ENCODE measurements around the gene CBL. TPM values are rescaled to one million over a fixed set of nuclear protein-coding genes. Genes with fewer than 3 reads are reported as not detected.
A peak's percentile ranks its signal among the peaks of the same experiment; 100 is the strongest.

CBL gene
- total and polyA plus RNA-seq, 2 donors from 2014 or later: 2.0 to 20.6 TPM

DNA sequence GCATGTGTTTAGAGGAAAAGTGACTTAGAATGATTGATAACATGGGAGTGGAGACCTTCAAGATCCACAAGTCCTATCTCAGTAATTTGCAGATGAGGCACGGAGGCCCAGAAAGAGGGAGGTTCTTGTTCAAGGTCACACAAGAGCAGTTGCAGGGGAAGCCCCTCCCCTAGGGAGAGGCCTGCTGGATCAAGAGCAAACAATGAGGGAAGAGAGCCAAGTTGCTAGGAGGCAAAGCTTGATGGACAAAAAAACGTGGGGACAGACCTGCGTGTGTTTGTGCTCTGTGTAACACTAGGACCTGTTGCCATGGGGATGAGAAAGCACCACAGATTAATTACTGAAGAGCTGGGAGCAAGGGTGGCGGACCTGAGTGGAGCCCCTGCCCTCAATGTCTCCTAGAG lies 146.7 kb downstream of the CBL start:
- peaks cover 0 to 7% (median 1%) of the 10 kb centered on the region in 3 donors for H3K36me3 ChIP-seq (ENCODE audit: control insufficient read depth in 2 of 3, insufficient read depth in 3 of 3, low read length in 3 of 3)
- DNase-seq: peak; percentile 69 to 85 (median 75)
- H3K4me1 ChIP-seq (ENCODE audit: control insufficient read depth in 2 of 3, insufficient read depth in 2 of 3, low read depth in 1 of 3, low read length in 3 of 3): peaks cover 0 to 8% (median 7%) of the 10 kb centered on the region in 3 donors
- intact Hi-C loops (cut with DNase I): no loop called here
- H3K27me3 ChIP-seq (ENCODE audit: control insufficient read depth, insufficient read depth, low read length): no peaks in the 10 kb centered on the region
- peak overlapping the region in 1 of 2 donors; percentile 36 for H3K27ac ChIP-seq (ENCODE audit: low read depth in 2 of 2, low read length in 2 of 2)
- H3K4me3 ChIP-seq (ENCODE audit: low read length in 3 of 3): no peak overlapping the region
- H3K9me3 ChIP-seq (ENCODE audit: control insufficient read depth in 2 of 3, insufficient read depth in 1 of 3, low read length in 3 of 3): no peaks in the 10 kb centered on the region
- no peak overlapping the region for H3K9ac ChIP-seq (ENCODE audit: low read length in 3 of 3)
- no peak for FAIRE-seq
- no peak for TF ChIP-seq CTCF (IDR thresholded peaks at IDR 0.05; ENCODE audit: borderline replicate concordance, extremely low read depth, insufficient read depth)

DNA sequence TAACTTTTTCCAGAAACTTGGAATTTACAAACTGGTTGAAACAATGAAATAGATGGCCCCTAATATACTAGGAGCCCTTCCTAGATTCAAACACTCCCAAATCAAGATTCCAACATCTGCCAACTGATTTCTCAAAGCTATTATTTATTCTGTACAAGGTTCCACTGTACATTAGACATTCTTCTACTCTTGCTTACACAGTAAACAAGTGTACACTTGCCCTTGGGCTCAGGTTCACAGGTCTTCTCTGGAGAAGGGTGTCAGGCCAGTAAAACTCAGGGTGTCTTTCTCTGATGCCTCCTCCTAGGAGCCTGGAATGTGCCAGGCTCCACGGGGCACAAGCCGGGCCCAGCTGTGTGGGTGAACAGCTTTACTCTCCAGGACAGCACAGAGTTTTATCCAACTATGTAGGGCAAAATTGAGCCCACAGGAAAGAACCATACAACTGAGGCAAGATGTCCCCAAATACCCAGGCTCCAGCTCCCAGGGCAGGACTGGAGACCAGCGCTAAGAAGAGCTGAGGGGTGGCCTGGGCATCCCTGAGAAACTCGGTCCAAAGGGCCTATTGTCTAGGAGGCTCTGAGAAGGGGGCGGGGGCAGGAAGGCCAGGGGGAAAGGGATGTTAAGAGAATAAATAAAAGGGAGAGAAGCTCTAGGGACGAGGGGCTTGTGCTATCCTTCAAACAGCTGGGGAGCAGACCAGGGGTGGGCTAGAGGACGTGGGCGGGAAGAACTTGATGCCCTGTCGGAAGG lies 149.1 kb downstream of the CBL start:
- no peak overlapping the region for H3K9ac ChIP-seq (ENCODE audit: low read length in 3 of 3)

GRCh38 chr11:119356349-119357031 lies 150.4 kb downstream of the CBL start:
- no peak for FAIRE-seq
- Histone ChIP-seq H3K27ac (ENCODE audit: low read depth in 2 of 2, low read length in 2 of 2) (peak overlapping the region in 1 of 2 donors; percentile 43), H3K9ac (ENCODE audit: low read length in 3 of 3) (peak overlapping the region in 2 of 3 donors; percentile 12 to 65), H3K4me3 (ENCODE audit: low read length in 3 of 3) (peak overlapping the region in 2 of 3 donors; percentile 32 to 58), H3K27me3 (ENCODE audit: control insufficient read depth, insufficient read depth, low read length) (no peaks in the 10 kb centered on the region), H3K9me3 (ENCODE audit: control insufficient read depth in 2 of 3, insufficient read depth in 1 of 3, low read length in 3 of 3) (no peaks in the 10 kb centered on the region), H3K36me3 (ENCODE audit: control insufficient read depth in 2 of 3, insufficient read depth in 3 of 3, low read length in 3 of 3) (peaks cover 0 to 29% (median 16%) of the 10 kb centered on the region in 3 donors), H3K4me1 (ENCODE audit: control insufficient read depth in 2 of 3, insufficient read depth in 2 of 3, low read depth in 1 of 3, low read length in 3 of 3) (peaks cover 0 to 19% (median 8%) of the 10 kb centered on the region in 3 donors)
- intact Hi-C loops (cut with DNase I): no loop called here
- peak; percentile 90 for TF ChIP-seq CTCF (IDR thresholded peaks at IDR 0.05; ENCODE audit: borderline replicate concordance, extremely low read depth, insufficient read depth)
- peak; percentile 87 to 95 (median 92) for DNase-seq

More for the DNA sequence above, 149.1 kb downstream of the CBL start:
- no peak for FAIRE-seq
- Histone ChIP-seq H3K4me3 (ENCODE audit: low read length in 3 of 3) (no peak overlapping the region), H3K36me3 (ENCODE audit: control insufficient read depth in 2 of 3, insufficient read depth in 3 of 3, low read length in 3 of 3) (peaks cover 0 to 29% (median 16%) of the 10 kb centered on the region in 3 donors), H3K27ac (ENCODE audit: low read depth in 2 of 2, low read length in 2 of 2) (peak overlapping the region in 1 of 2 donors; percentile 1), H3K4me1 (ENCODE audit: control insufficient read depth in 2 of 3, insufficient read depth in 2 of 3, low read depth in 1 of 3, low read length in 3 of 3) (peaks cover 0 to 19% (median 8%) of the 10 kb centered on the region in 3 donors), H3K27me3 (ENCODE audit: control insufficient read depth, insufficient read depth, low read length) (no peaks in the 10 kb centered on the region), H3K9me3 (ENCODE audit: control insufficient read depth in 2 of 3, insufficient read depth in 1 of 3, low read length in 3 of 3) (no peaks in the 10 kb centered on the region)
- intact Hi-C loops (cut with DNase I): no loop called here
- peak in 1 of 5 donors; percentile 52 for DNase-seq
- TF ChIP-seq CTCF (IDR thresholded peaks at IDR 0.05; ENCODE audit: borderline replicate concordance, extremely low read depth, insufficient read depth): no peak

All from kidney (tissue), 14 donors.